Fibroblast of lung (primary cell): ENCODE measurements around the gene LSS. TPM values are rescaled to one million over a fixed set of nuclear protein-coding genes. Genes with fewer than 3 reads are reported as not detected.

Source experiments
- DNase-seq, 2 donors: peaks; one replicate each; pipeline versions ENCODE4 v3.0.0 to v3.0.0-alpha.2; 2010; ENCODE audit warnings: low read depth in 2 of 2
- H2AFZ ChIP-seq: 2 replicates; pipeline ENCODE4 v1.5.1; 2012; ENCODE audit warnings: low read length, control low read depth, inconsistent platforms
- H3K27ac ChIP-seq: 2 replicates; pipeline ENCODE4 v1.5.1; 2011; ENCODE audit warnings: low read length, control low read depth; ENCODE audit not compliant: insufficient read depth
- H3K27me3 ChIP-seq: 2 replicates; pipeline ENCODE4 v1.5.1; 2011; ENCODE audit warnings: mild to moderate bottlenecking, low read length; ENCODE audit not compliant: control insufficient read depth, insufficient read depth
- H3K36me3 ChIP-seq: 2 replicates; pipeline ENCODE4 v1.5.1; 2011; ENCODE audit warnings: low read length; ENCODE audit not compliant: control insufficient read depth, insufficient read depth
- H3K4me1 ChIP-seq: 2 replicates; pipeline ENCODE4 v1.5.1; 2011; ENCODE audit warnings: low read length; ENCODE audit not compliant: control insufficient read depth, insufficient read depth; ENCODE audit errors: extremely low read depth
- H3K4me2 ChIP-seq: 2 replicates; pipeline ENCODE4 v1.5.1; 2011; ENCODE audit warnings: low read length, control low read depth; ENCODE audit not compliant: insufficient read depth; ENCODE audit errors: extremely low read depth
- H3K4me3 ChIP-seq, 4 experiments: fragments of 200-600 bp in 1 of 4; sonication (generic) in 1 of 4; replicated peaks in 1 of 4; 2 replicates each; pipeline ENCODE4 v1.5.1; 2011 to 2016; ENCODE audit warnings: low read length in 4 of 4, low read depth in 3 of 4, mild to moderate bottlenecking in 3 of 4, control low read depth in 2 of 4, inconsistent platforms in 1 of 4, mixed read lengths in 1 of 4; ENCODE audit not compliant: insufficient read depth in 1 of 4; ENCODE audit errors: control extremely low read depth in 1 of 4
- H3K79me2 ChIP-seq: 2 replicates; pipeline ENCODE4 v1.5.1; 2012; ENCODE audit warnings: mild to moderate bottlenecking, low read length, inconsistent platforms; ENCODE audit not compliant: control insufficient read depth, insufficient read depth
- H3K9ac ChIP-seq: 2 replicates; pipeline ENCODE4 v1.5.1; 2011; ENCODE audit warnings: mild to moderate bottlenecking, low read length, control low read depth; ENCODE audit not compliant: insufficient read depth
- H3K9me3 ChIP-seq: 2 replicates; pipeline ENCODE4 v1.5.1; 2012; ENCODE audit warnings: low read depth, low read length; ENCODE audit not compliant: control insufficient read depth, insufficient read depth
- H4K20me1 ChIP-seq: 2 replicates; pipeline ENCODE4 v1.5.1; 2011; ENCODE audit warnings: low read length; ENCODE audit not compliant: control insufficient read depth, insufficient read depth; ENCODE audit errors: extremely low read depth
- CTCF ChIP-seq, 2 donors: IDR thresholded peaks in 1 of 2; conservative IDR thresholded peaks in 1 of 2; 1 replicate in 1 of 2; 2 replicates in 1 of 2; pipeline ENCODE4 v1.5.1; 2011 to 2012; ENCODE audit warnings: low read length in 2 of 2, control low read depth in 1 of 2, inconsistent platforms in 1 of 2, low read depth in 1 of 2, mild to moderate bottlenecking in 1 of 2
- EZH2 ChIP-seq: IDR thresholded peaks from 2 replicates; pipeline ENCODE4 v1.5.1; 2012; ENCODE audit warnings: low read length, control low read depth, mild to moderate bottlenecking; ENCODE audit errors: missing control alignments
- polyA plus RNA-seq, 2 donors: library from polyadenylated mRNA; depleted of rRNA in 1 of 2; stranded (reverse) in 1 of 2; unstranded in 1 of 2; fragments of >200 nt; gene quantifications; 2 replicates each; pipeline ENCODE4 v1.2.1, GENCODE V29; 2011 to 2012; ENCODE audit warnings: missing spikeins in 1 of 2
- total RNA-seq: library from RNA; depleted of rRNA; stranded (reverse); fragments of >200 nt; gene quantifications from 2 replicates; pipeline ENCODE4 v1.2.1, GENCODE V29; 2014

LSS gene
- total and polyA plus RNA-seq, 2 donors (not counting 1 experiment from before 2014, with no cell fraction given): 97.6 to 252 TPM

- Histone ChIP-seq H3K27ac (no peak overlapping the region), H3K9me3 (no peaks in the 10 kb centered on the region), H3K4me3 (no peak overlapping the region), H4K20me1 (no peaks in the 10 kb centered on the region), H3K4me1 (peaks cover 2% of the 10 kb centered on the region), H2AFZ (no peak overlapping the region), H3K36me3 (no peaks in the 10 kb centered on the region), H3K4me2 (no peak overlapping the region), H3K79me2 (no peaks in the 10 kb centered on the region), H3K9ac (no peak overlapping the region), H3K27me3 (no peaks in the 10 kb centered on the region)
- DNase-seq: no peak
- no peak for TF ChIP-seq CTCF (conservative IDR thresholded peaks at IDR 0.05 in 1 of 2, IDR thresholded peaks at IDR 0.05 in 1 of 2; ENCODE audit: low read depth in 1 of 2, low read length in 2 of 2)
- TF ChIP-seq EZH2: no peak
Observed at GRCh38 chr21:46151261-46151988, 77.1 kb downstream of the LSS start.

DNA sequence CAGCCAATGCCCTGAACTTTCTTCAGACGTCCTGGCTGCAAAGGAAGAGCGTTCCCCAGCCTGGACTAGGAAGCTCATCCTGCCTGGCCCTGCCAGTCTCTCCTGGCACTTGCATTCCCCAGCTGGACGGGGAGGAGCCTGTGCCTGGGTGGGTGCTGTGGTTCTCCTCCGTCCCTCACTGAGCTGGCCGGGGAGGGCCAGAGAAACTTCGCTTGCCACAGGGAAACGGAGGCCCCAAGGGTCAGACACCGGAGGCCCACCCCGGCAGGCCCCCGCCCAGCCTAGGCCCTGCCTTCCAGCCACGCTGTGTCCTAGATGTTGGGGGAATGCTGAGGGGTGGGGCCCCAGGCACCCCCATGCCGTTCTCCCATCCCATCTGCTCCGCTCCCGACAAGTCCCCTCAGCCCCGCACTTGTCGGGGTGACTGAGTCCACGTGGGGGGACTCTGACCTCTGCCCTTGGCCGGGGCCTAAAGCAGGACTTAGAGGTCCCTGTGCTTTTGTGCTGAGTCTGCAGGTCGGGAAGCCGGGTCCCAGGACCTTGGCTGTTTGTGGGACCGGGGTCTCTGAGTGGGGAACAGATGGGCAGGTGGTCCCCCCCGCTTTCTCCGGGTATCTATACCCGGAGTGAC, 78.0 kb downstream of the LSS start:
- DNase-seq: no peak
- no peak overlapping the region for H3K4me3 ChIP-seq
- no peaks in the 10 kb centered on the region for H4K20me1 ChIP-seq

More for the DNA sequence above, 78.0 kb downstream of the LSS start:
- Histone ChIP-seq H3K27me3 (no peaks in the 10 kb centered on the region), H3K79me2 (no peaks in the 10 kb centered on the region), H3K4me2 (no peak overlapping the region), H3K9me3 (no peaks in the 10 kb centered on the region), H3K36me3 (no peaks in the 10 kb centered on the region), H3K9ac (no peak overlapping the region), H3K27ac (no peak overlapping the region), H3K4me1 (peaks cover 2% of the 10 kb centered on the region), H2AFZ (no peak overlapping the region)
- TF ChIP-seq EZH2 (no peak), CTCF (conservative IDR thresholded peaks at IDR 0.05 in 1 of 2, IDR thresholded peaks at IDR 0.05 in 1 of 2; ENCODE audit: low read depth in 1 of 2, low read length in 2 of 2) (no peak)
